OCI-LY1 (cell line): ENCODE data around the gene NACC1.

Experiments
- H2AFZ ChIP-seq: fragments of 200-600 bp; sonication (generic), shearing (Covaris generic); 2 replicates; pipeline ENCODE4 v1.6.0; 2014; ENCODE audit warnings: antibody characterized with exemption, mild to moderate bottlenecking, low read length
- H3F3A ChIP-seq: fragments of 200-600 bp; sonication (generic), shearing (Covaris generic); 2 replicates; pipeline ENCODE4 v1.6.0; 2014; ENCODE audit warnings: mild to moderate bottlenecking, antibody characterized with exemption, low read length, moderate library complexity; ENCODE audit not compliant: insufficient read depth
- H3K27ac ChIP-seq: fragments of 200-600 bp; sonication (generic); 2 replicates; pipeline ENCODE4 v1.5.1; 2014; ENCODE audit warnings: low read length, mixed run types, mild to moderate bottlenecking, low read depth; ENCODE audit not compliant: poor library complexity, severe bottlenecking
- H3K27me3 ChIP-seq: fragments of 200-600 bp; sonication (generic); 2 replicates; pipeline ENCODE4 v1.6.0; 2014; ENCODE audit warnings: antibody characterized with exemption, mild to moderate bottlenecking, low read length, moderate library complexity; ENCODE audit not compliant: insufficient read depth
- H3K36me3 ChIP-seq: fragments of 200-600 bp; sonication (generic); 2 replicates; pipeline ENCODE4 v1.6.1; 2014; ENCODE audit warnings: mild to moderate bottlenecking, antibody characterized with exemption, low read length, moderate library complexity, mixed read lengths; ENCODE audit not compliant: insufficient read depth
- H3K4me1 ChIP-seq: fragments of 200-600 bp; sonication (generic); 2 replicates; pipeline ENCODE4 v1.5.1; 2014; ENCODE audit warnings: mild to moderate bottlenecking, low read length, moderate library complexity; ENCODE audit not compliant: insufficient read depth, severe bottlenecking
- H3K4me2 ChIP-seq: fragments of 200-600 bp; sonication (generic), shearing (Covaris generic); 2 replicates; pipeline ENCODE4 v1.6.1; 2014; ENCODE audit warnings: low read length
- H3K4me3 ChIP-seq: fragments of 200-600 bp; sonication (generic); 2 replicates; pipeline ENCODE4 v1.5.1; 2014; ENCODE audit warnings: low read length, low read depth, mild to moderate bottlenecking, mixed read lengths; ENCODE audit not compliant: poor library complexity, severe bottlenecking
- H3K79me2 ChIP-seq: fragments of 200-600 bp; shearing (Covaris generic); 2 replicates; pipeline ENCODE4 v1.6.1; 2016; ENCODE audit warnings: mixed run types, low read length, mixed read lengths; ENCODE audit not compliant: insufficient read depth
- H3K9ac ChIP-seq: fragments of 200-600 bp; sonication (generic), shearing (Covaris generic); 2 replicates; pipeline ENCODE4 v1.6.1; 2014; ENCODE audit warnings: mild to moderate bottlenecking, low read length, mixed read lengths
- H3K9me2 ChIP-seq: fragments of 200-600 bp; sonication (generic), shearing (Covaris generic); 2 replicates; pipeline ENCODE4 v1.6.1; 2014; ENCODE audit warnings: low read depth, mild to moderate bottlenecking, low read length, mixed read lengths
- H3K9me3 ChIP-seq: fragments of 200-600 bp; shearing (Covaris generic); 2 replicates; pipeline ENCODE4 v1.6.1; 2014; ENCODE audit warnings: low read length, mixed read lengths
- H4K20me1 ChIP-seq: fragments of 200-600 bp; sonication (generic), shearing (Covaris generic); 2 replicates; pipeline ENCODE4 v1.6.0; 2016; ENCODE audit warnings: mild to moderate bottlenecking, low read length; ENCODE audit not compliant: insufficient read depth
- CTCF ChIP-seq: fragments of 200-600 bp; sonication (generic), shearing (Covaris generic); IDR thresholded peaks from 2 replicates; pipeline ENCODE4 v1.5.1; 2017; ENCODE audit warnings: mild to moderate bottlenecking, antibody characterized with exemption, low read length, moderate library complexity, mixed read lengths
- EZH2 ChIP-seq: fragments of 200-600 bp; sonication (generic), shearing (Covaris generic); IDR thresholded peaks from 2 replicates; pipeline ENCODE4 v1.8.0; 2017; ENCODE audit warnings: borderline replicate concordance, mixed run types, mild to moderate bottlenecking, antibody characterized with exemption, low read length, moderate library complexity, mixed read lengths

NACC1 gene

GRCh38 chr19:13104848-13105711 lies 13.0 kb upstream of the NACC1 start:
- peak overlapping the region; percentile 80 for H3K4me3 ChIP-seq
- H3K9me2 ChIP-seq: no peaks in the 10 kb centered on the region
- H3F3A ChIP-seq: 0 out of 2 replicates have a peak, but pooled peaks cover 3% of the 10 kb centered on the region
- H3K9ac ChIP-seq: peak overlapping the region; percentile 91
- H3K9me3 ChIP-seq: no peaks in the 10 kb centered on the region
- H3K79me2 ChIP-seq: no peaks in the 10 kb centered on the region
- H3K27me3 ChIP-seq: no peaks in the 10 kb centered on the region
- TF ChIP-seq CTCF: no peak
- peaks cover 18% of the 10 kb centered on the region for H3K36me3 ChIP-seq
- no peaks in the 10 kb centered on the region for H4K20me1 ChIP-seq
- H3K4me2 ChIP-seq: peak overlapping the region; percentile 92
- H2AFZ ChIP-seq: no peak overlapping the region
- peaks cover 61% of the 10 kb centered on the region for H3K4me1 ChIP-seq
- H3K27ac ChIP-seq: peak overlapping the region; percentile 98

- Histone ChIP-seq H3K27ac (no peak overlapping the region), H3K9ac (no peak overlapping the region)
These were observed 8.5 kb upstream of the NACC1 start for GRCh38 chr19:13109361-13110098.

GRCh38 chr19:13110099-13110610 lies 7.9 kb upstream of the NACC1 start:
- Histone ChIP-seq H3K9ac (no peak overlapping the region), H3K4me3 (no peak overlapping the region), H3K9me3 (no peaks in the 10 kb centered on the region), H3K79me2 (no peaks in the 10 kb centered on the region), H3K27ac (no peak overlapping the region), H4K20me1 (no peaks in the 10 kb centered on the region), H3K36me3 (peaks cover 31% of the 10 kb centered on the region), H3F3A (no peaks in the 10 kb centered on the region), H3K4me1 (peaks cover 15% of the 10 kb centered on the region), H3K27me3 (no peaks in the 10 kb centered on the region), H3K4me2 (no peak overlapping the region), H2AFZ (no peak overlapping the region), H3K9me2 (no peaks in the 10 kb centered on the region)
- no peak for TF ChIP-seq EZH2
- TF ChIP-seq CTCF: no peak

More at GRCh38 chr19:13109361-13110098, 8.5 kb upstream of the NACC1 start:
- TF ChIP-seq EZH2 (no peak), CTCF (no peak)
- Histone ChIP-seq H3F3A (0 out of 2 replicates have a peak, but pooled peaks cover 3% of the 10 kb centered on the region), H3K9me3 (no peaks in the 10 kb centered on the region), H4K20me1 (no peaks in the 10 kb centered on the region), H3K4me3 (no peak overlapping the region), H3K36me3 (peaks cover 31% of the 10 kb centered on the region), H3K9me2 (no peaks in the 10 kb centered on the region), H3K4me1 (peaks cover 19% of the 10 kb centered on the region), H3K27me3 (no peaks in the 10 kb centered on the region), H2AFZ (no peak overlapping the region), H3K79me2 (no peaks in the 10 kb centered on the region), H3K4me2 (no peak overlapping the region)
